Measurements from ENCODE around the gene C6. TPM values are rescaled to one million over a fixed set of nuclear protein-coding genes. Genes with fewer than 3 reads are reported as not detected.
"Not testable (repeated sequence)": the region's sequence is repeated elsewhere in the genome, so short reads cannot be mapped to it uniquely, and the experiment has no call there.

C6 gene
- total and polyA plus RNA-seq, 2 donors (not counting 1 experiment from before 2014, with no cell fraction given), result not detected

- H3K9ac ChIP-seq (ENCODE audit: low read length), result no peak overlapping the region
- no peak overlapping the region for H3K4me2 ChIP-seq (replicated peaks; ENCODE audit: low read depth, low read length, poor library complexity, severe bottlenecking)
- H3K27me3 Mint-ChIP-seq, result no peaks in the 10 kb centered on the region
- no peaks in the 10 kb centered on the region for H3K4me1 Mint-ChIP-seq
- peaks cover 11% of the 10 kb centered on the region for H3K9me3 Mint-ChIP-seq (ENCODE audit: insufficient read depth)
- TF ChIP-seq CTCF (IDR thresholded peaks at IDR 0.05) (no peak), EZH2 (IDR thresholded peaks at IDR 0.05; ENCODE audit: borderline replicate concordance, insufficient read depth, low read depth, low read length, poor library complexity, severe bottlenecking) (no peak)
- H3K4me1 ChIP-seq (ENCODE audit: control insufficient read depth in 2 of 2, insufficient read depth in 2 of 2, low read length in 2 of 2), result no peaks in the 10 kb centered on the region
- H4K20me1 ChIP-seq (ENCODE audit: control insufficient read depth, insufficient read depth, low read length, poor library complexity, severe bottlenecking), result no peaks in the 10 kb centered on the region
- no peaks in the 10 kb centered on the region for H3K36me3 ChIP-seq (replicated peaks in 1 of 2; ENCODE audit: control extremely low read depth in 1 of 2, control insufficient read depth in 1 of 2, extremely low read depth in 1 of 2, insufficient read depth in 2 of 2, low read length in 1 of 2)
- no peak for ATAC-seq (ENCODE audit: low read depth)
- no peaks in the 10 kb centered on the region for H3K27me3 ChIP-seq (replicated peaks in 1 of 4; ENCODE audit: control extremely low read depth in 1 of 4, control insufficient read depth in 3 of 4, insufficient read depth in 4 of 4, low read length in 3 of 4)
- H3K4me3 ChIP-seq (ENCODE audit: control extremely low read depth in 1 of 5, extremely low read depth in 1 of 5, insufficient read depth in 1 of 5, low read depth in 2 of 5, low read length in 4 of 5), result no peak overlapping the region
- no peak overlapping the region for H3K4me3 Mint-ChIP-seq
- POLR2A ChIA-PET, result no interaction called here
- H3K27ac ChIP-seq (ENCODE audit: low read length in 2 of 2), result no peak overlapping the region
- H3K79me2 ChIP-seq (ENCODE audit: control insufficient read depth, insufficient read depth, low read length), result no peaks in the 10 kb centered on the region
- no peak for DNase-seq
- H2AFZ ChIP-seq (ENCODE audit: insufficient read depth, low read depth, low read length, poor library complexity, severe bottlenecking), result no peak overlapping the region
- intact Hi-C loops (cut with micrococcal nuclease), result no loop called here
- no peaks in the 10 kb centered on the region for H3K9me3 ChIP-seq (ENCODE audit: control extremely low read depth in 1 of 3, control insufficient read depth in 2 of 3, insufficient read depth in 1 of 3, low read length in 2 of 3)
- CTCF ChIA-PET, result no interaction called here
- no peak overlapping the region for H3K27ac Mint-ChIP-seq
Measured at GRCh38 chr5:41234475-41234874, 21.1 kb upstream of the C6 start.

- Histone ChIP-seq H3K27me3 (replicated peaks in 1 of 4; ENCODE audit: control extremely low read depth in 1 of 4, control insufficient read depth in 3 of 4, insufficient read depth in 4 of 4, low read length in 3 of 4) (no peaks in the 10 kb centered on the region), H2AFZ (ENCODE audit: insufficient read depth, low read depth, low read length, poor library complexity, severe bottlenecking) (no peak overlapping the region), H3K36me3 (replicated peaks in 1 of 2; ENCODE audit: control extremely low read depth in 1 of 2, control insufficient read depth in 1 of 2, extremely low read depth in 1 of 2, insufficient read depth in 2 of 2, low read length in 1 of 2) (no peaks in the 10 kb centered on the region), H4K20me1 (ENCODE audit: control insufficient read depth, insufficient read depth, low read length, poor library complexity, severe bottlenecking) (no peaks in the 10 kb centered on the region), H3K9ac (ENCODE audit: low read length) (no peak overlapping the region), H3K4me3 (ENCODE audit: control extremely low read depth in 1 of 5, extremely low read depth in 1 of 5, insufficient read depth in 1 of 5, low read depth in 2 of 5, low read length in 4 of 5) (no peak overlapping the region), H3K4me2 (replicated peaks; ENCODE audit: low read depth, low read length, poor library complexity, severe bottlenecking) (no peak overlapping the region), H3K27ac (ENCODE audit: low read length in 2 of 2) (no peak overlapping the region), H3K79me2 (ENCODE audit: control insufficient read depth, insufficient read depth, low read length) (no peaks in the 10 kb centered on the region), H3K9me3 (ENCODE audit: control extremely low read depth in 1 of 3, control insufficient read depth in 2 of 3, insufficient read depth in 1 of 3, low read length in 2 of 3) (peaks cover 0 to 2% (median 0%) of the 10 kb centered on the region in 3 donors), H3K4me1 (ENCODE audit: control insufficient read depth in 2 of 2, insufficient read depth in 2 of 2, low read length in 2 of 2) (no peaks in the 10 kb centered on the region)
- TF ChIP-seq EZH2 (IDR thresholded peaks at IDR 0.05; ENCODE audit: borderline replicate concordance, insufficient read depth, low read depth, low read length, poor library complexity, severe bottlenecking), result no peak
- no peak for ATAC-seq (ENCODE audit: low read depth)
- ChIA-PET POLR2A (no interaction called here), CTCF (no interaction called here)
- Mint-ChIP-seq H3K27ac (no peak overlapping the region), H3K4me1 (no peaks in the 10 kb centered on the region), H3K27me3 (no peaks in the 10 kb centered on the region), H3K9me3 (ENCODE audit: insufficient read depth) (peaks cover 8% of the 10 kb centered on the region), H3K4me3 (no peak overlapping the region)
- no peak for DNase-seq
- intact Hi-C loops (cut with micrococcal nuclease), result no loop called here
Measured at GRCh38 chr5:41232797-41233196, 19.5 kb upstream of the C6 start.

- H3K27me3 ChIP-seq (replicated peaks in 1 of 4; ENCODE audit: control extremely low read depth in 1 of 4, control insufficient read depth in 3 of 4, insufficient read depth in 4 of 4, low read length in 3 of 4); DNase-seq; H3K4me3 ChIP-seq (ENCODE audit: control extremely low read depth in 1 of 5, extremely low read depth in 1 of 5, insufficient read depth in 1 of 5, low read depth in 2 of 5, low read length in 4 of 5); H3K27ac ChIP-seq (ENCODE audit: low read length in 2 of 2); H3K79me2 ChIP-seq (ENCODE audit: control insufficient read depth, insufficient read depth, low read length); H3K9me3 ChIP-seq (ENCODE audit: control extremely low read depth in 1 of 3, control insufficient read depth in 2 of 3, insufficient read depth in 1 of 3, low read length in 2 of 3); CTCF ChIA-PET; H3K9me3 Mint-ChIP-seq (ENCODE audit: insufficient read depth); intact Hi-C loops (cut with micrococcal nuclease); H3K9ac ChIP-seq (ENCODE audit: low read length); H3K27me3 Mint-ChIP-seq; H3K27ac Mint-ChIP-seq; H3K4me1 Mint-ChIP-seq; H2AFZ ChIP-seq (ENCODE audit: insufficient read depth, low read depth, low read length, poor library complexity, severe bottlenecking); H3K4me1 ChIP-seq (ENCODE audit: control insufficient read depth in 2 of 2, insufficient read depth in 2 of 2, low read length in 2 of 2); POLR2A ChIA-PET; H3K4me2 ChIP-seq (replicated peaks; ENCODE audit: low read depth, low read length, poor library complexity, severe bottlenecking); H4K20me1 ChIP-seq (ENCODE audit: control insufficient read depth, insufficient read depth, low read length, poor library complexity, severe bottlenecking); H3K4me3 Mint-ChIP-seq; H3K36me3 ChIP-seq (replicated peaks in 1 of 2; ENCODE audit: control extremely low read depth in 1 of 2, control insufficient read depth in 1 of 2, extremely low read depth in 1 of 2, insufficient read depth in 2 of 2, low read length in 1 of 2); ATAC-seq (ENCODE audit: low read depth): not testable (repeated sequence)
- WGBS (ENCODE audit: insufficient coverage), result no CpG with 5 or more reads among the region's 1 CpG
Measured at GRCh38 chr5:41230276-41230675, 16.9 kb upstream of the C6 start.
